Measurements from ENCODE around the gene AREG. TPM values are rescaled to one million over a fixed set of nuclear protein-coding genes. Genes with fewer than 3 reads are reported as not detected.
A peak's percentile ranks its signal among the peaks of the same experiment; 100 is the strongest.

The AREG gene
- total RNA-seq, 1 donor, result 0.36 TPM

DNA sequence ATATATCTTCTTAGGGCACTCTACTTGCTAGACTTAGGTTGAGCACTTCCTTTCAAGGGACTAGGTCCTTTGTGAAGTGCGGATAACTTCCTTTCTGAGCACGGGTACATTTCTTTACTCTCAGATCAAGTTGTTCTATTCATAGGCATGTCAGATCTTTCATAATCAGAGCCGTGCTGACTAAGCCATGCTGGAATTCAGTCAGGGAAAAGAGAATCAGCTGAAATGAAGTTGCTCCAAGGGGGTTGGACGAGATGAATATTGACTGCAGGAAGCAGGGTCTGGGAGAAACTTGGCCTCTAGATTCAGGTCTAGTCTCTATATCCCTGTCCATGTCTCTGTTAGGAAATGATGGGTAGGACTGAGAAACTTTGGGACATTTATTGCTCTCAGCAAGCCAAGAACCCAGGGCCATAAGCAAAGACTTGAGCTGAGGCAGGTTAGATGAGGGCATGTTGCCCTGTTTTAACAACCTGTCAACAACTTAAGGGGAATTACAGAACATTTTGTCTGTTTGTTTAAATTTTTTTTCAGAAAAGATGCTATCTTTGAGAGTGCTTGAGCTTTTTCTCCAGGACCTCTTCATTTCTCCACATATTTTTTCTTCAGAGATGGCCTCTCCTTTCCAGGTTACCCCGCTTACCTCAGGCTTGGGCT, 28.3 kb downstream of the AREG start:
- no peaks in the 10 kb centered on the region for H3K27me3 ChIP-seq (ENCODE audit: insufficient read depth, low read length)
- no peaks in the 10 kb centered on the region for H3K79me2 ChIP-seq (ENCODE audit: insufficient read depth, low read length)
- TF ChIP-seq, protein P1, sequence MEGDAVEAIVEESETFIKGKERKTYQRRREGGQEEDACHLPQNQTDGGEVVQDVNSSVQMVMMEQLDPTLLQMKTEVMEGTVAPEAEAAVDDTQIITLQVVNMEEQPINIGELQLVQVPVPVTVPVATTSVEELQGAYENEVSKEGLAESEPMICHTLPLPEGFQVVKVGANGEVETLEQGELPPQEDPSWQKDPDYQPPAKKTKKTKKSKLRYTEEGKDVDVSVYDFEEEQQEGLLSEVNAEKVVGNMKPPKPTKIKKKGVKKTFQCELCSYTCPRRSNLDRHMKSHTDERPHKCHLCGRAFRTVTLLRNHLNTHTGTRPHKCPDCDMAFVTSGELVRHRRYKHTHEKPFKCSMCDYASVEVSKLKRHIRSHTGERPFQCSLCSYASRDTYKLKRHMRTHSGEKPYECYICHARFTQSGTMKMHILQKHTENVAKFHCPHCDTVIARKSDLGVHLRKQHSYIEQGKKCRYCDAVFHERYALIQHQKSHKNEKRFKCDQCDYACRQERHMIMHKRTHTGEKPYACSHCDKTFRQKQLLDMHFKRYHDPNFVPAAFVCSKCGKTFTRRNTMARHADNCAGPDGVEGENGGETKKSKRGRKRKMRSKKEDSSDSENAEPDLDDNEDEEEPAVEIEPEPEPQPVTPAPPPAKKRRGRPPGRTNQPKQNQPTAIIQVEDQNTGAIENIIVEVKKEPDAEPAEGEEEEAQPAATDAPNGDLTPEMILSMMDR (IDR thresholded peaks at IDR 0.05; ENCODE audit: extremely low read depth, low read depth, low read length), result no peak
- H3K4me3 ChIP-seq (ENCODE audit: insufficient read depth, low read length), result no peak overlapping the region
- DNase-seq (ENCODE audit: insufficient read length, low spot score, missing footprints), result peak; percentile 31
- peak overlapping the region; percentile 54 for H3K27ac ChIP-seq (ENCODE audit: low read depth, low read length)
- peak overlapping the region; percentile 11 for H3K4me2 ChIP-seq (ENCODE audit: insufficient read depth, low read length)
- no peaks in the 10 kb centered on the region for H4K20me1 ChIP-seq (ENCODE audit: insufficient read depth, low read length)
- peaks cover 22% of the 10 kb centered on the region for H3K4me1 ChIP-seq (ENCODE audit: insufficient read depth, low read length)
- H3K9me3 ChIP-seq (ENCODE audit: low read depth, low read length), result no peaks in the 10 kb centered on the region
- H2AFZ ChIP-seq (ENCODE audit: low read length), result peak overlapping the region; percentile 55
- no peaks in the 10 kb centered on the region for H3K36me3 ChIP-seq (ENCODE audit: insufficient read depth, low read length)

GRCh38 chr4:74474345-74475090, 29.6 kb downstream of the AREG start:
- Histone ChIP-seq H3K27ac (ENCODE audit: low read depth, low read length) (peak overlapping the region; percentile 56), H3K36me3 (ENCODE audit: insufficient read depth, low read length) (no peaks in the 10 kb centered on the region), H3K4me1 (ENCODE audit: insufficient read depth, low read length) (peaks cover 22% of the 10 kb centered on the region), H3K79me2 (ENCODE audit: insufficient read depth, low read length) (no peaks in the 10 kb centered on the region), H3K4me2 (ENCODE audit: insufficient read depth, low read length) (peak overlapping the region; percentile 69), H3K4me3 (ENCODE audit: insufficient read depth, low read length) (no peak overlapping the region), H4K20me1 (ENCODE audit: insufficient read depth, low read length) (no peaks in the 10 kb centered on the region), H2AFZ (ENCODE audit: low read length) (peak overlapping the region; percentile 54), H3K9me3 (ENCODE audit: low read depth, low read length) (no peaks in the 10 kb centered on the region), H3K27me3 (ENCODE audit: insufficient read depth, low read length) (no peaks in the 10 kb centered on the region)
- TF ChIP-seq, protein P1 (IDR thresholded peaks at IDR 0.05; ENCODE audit: extremely low read depth, low read depth, low read length), result no peak
- DNase-seq (ENCODE audit: insufficient read length, low spot score, missing footprints), result peak; percentile 8

DNA sequence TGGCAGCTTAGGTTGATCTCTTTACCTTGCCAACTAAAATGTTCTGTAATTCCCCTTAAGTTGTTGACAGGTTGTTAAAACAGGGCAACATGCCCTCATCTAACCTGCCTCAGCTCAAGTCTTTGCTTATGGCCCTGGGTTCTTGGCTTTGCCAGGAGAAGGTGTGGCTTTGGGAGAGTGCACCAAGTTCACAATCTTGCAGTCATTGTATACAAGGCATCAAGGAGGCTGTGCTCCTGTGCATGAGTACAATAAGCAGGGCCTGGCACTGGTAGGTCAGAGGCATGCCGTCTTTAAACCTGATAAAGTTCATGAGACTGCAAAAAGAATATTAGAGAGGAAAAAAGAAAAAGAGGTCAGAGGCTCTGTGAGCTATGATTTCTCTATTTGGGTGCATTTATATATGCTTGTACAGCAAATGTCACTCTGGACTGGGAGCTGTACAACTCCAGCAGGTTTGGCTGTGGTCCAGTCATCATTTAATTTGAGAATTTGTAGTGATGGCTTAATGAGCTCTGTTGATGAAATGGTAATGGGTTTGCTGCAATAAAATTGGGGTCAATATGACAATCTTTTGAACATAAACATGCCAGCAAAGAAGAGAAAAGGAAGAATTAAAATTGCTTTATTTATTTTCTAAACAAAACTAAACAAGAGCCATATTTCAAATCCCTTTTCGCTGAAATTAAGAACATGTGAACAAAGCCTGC, 30.3 kb downstream of the AREG start:
- no peak overlapping the region for H3K4me2 ChIP-seq (ENCODE audit: insufficient read depth, low read length)
- no peaks in the 10 kb centered on the region for H4K20me1 ChIP-seq (ENCODE audit: insufficient read depth, low read length)
- H3K79me2 ChIP-seq (ENCODE audit: insufficient read depth, low read length), result no peaks in the 10 kb centered on the region
- DNase-seq (ENCODE audit: insufficient read length, low spot score, missing footprints), result no peak
- peaks cover 22% of the 10 kb centered on the region for H3K4me1 ChIP-seq (ENCODE audit: insufficient read depth, low read length)
- H3K9me3 ChIP-seq (ENCODE audit: low read depth, low read length), result no peaks in the 10 kb centered on the region
- no peak overlapping the region for H3K4me3 ChIP-seq (ENCODE audit: insufficient read depth, low read length)
- H2AFZ ChIP-seq (ENCODE audit: low read length), result no peak overlapping the region
- no peak overlapping the region for H3K27ac ChIP-seq (ENCODE audit: low read depth, low read length)
- H3K36me3 ChIP-seq (ENCODE audit: insufficient read depth, low read length), result no peaks in the 10 kb centered on the region
- TF ChIP-seq, protein P1 (IDR thresholded peaks at IDR 0.05; ENCODE audit: extremely low read depth, low read depth, low read length), result no peak
- H3K27me3 ChIP-seq (ENCODE audit: insufficient read depth, low read length), result no peaks in the 10 kb centered on the region

- no peak for DNase-seq (ENCODE audit: insufficient read length, low spot score, missing footprints)
- Histone ChIP-seq H3K9me3 (ENCODE audit: low read depth, low read length) (no peaks in the 10 kb centered on the region), H2AFZ (ENCODE audit: low read length) (no peak overlapping the region), H3K27ac (ENCODE audit: low read depth, low read length) (no peak overlapping the region), H4K20me1 (ENCODE audit: insufficient read depth, low read length) (no peaks in the 10 kb centered on the region), H3K27me3 (ENCODE audit: insufficient read depth, low read length) (no peaks in the 10 kb centered on the region), H3K4me3 (ENCODE audit: insufficient read depth, low read length) (no peak overlapping the region), H3K79me2 (ENCODE audit: insufficient read depth, low read length) (no peaks in the 10 kb centered on the region), H3K4me2 (ENCODE audit: insufficient read depth, low read length) (no peak overlapping the region), H3K36me3 (ENCODE audit: insufficient read depth, low read length) (no peaks in the 10 kb centered on the region), H3K4me1 (ENCODE audit: insufficient read depth, low read length) (peaks cover 22% of the 10 kb centered on the region)
- TF ChIP-seq, protein P1 (IDR thresholded peaks at IDR 0.05; ENCODE audit: extremely low read depth, low read depth, low read length), result no peak
Measured at GRCh38 chr4:74475946-74476345, 31.0 kb downstream of the AREG start.
